HCT116 (cell line): ENCODE results near the gene THSD7B. TPM values are rescaled to one million over a fixed set of nuclear protein-coding genes. Genes with fewer than 3 reads are reported as not detected.

Source experiments
- ATAC-seq: fragments of 200-7000 bp; cut with Tn5 transposase; 2 replicates; pipeline ENCODE4 v1.9.1; 2020; ENCODE audit warnings: mild to moderate bottlenecking, moderate library complexity
- BruUV-seq: library from RNA; stranded (reverse); fragments of 400-500 nt; replicated peaks from 2 replicates; lab custom pipeline; 2021; lab: Mats Ljungman, UMichigan
- CTCF ChIA-PET: fragments of 300-600 bp; sonication (Branson Sonifier 250); formaldehyde crosslinking; loops from one replicate; lab custom pipeline; 2021; ENCODE audit warnings: antibody characterized with exemption; lab: Charles Lee
- POLR2A ChIA-PET: fragments of 300-600, 350-600 bp; sonication (Branson Sonifier 250); formaldehyde crosslinking; loops from one replicate; lab custom pipeline; 2021; ENCODE audit warnings: antibody characterized with exemption; lab: Charles Lee
- RAD21 ChIA-PET, 2 experiments: fragments of 300-600 bp; sonication (Branson Sonifier 250); formaldehyde crosslinking; loops; one replicate each; lab custom pipeline; 2023; ENCODE audit warnings: low total read pairs in 2 of 2; ENCODE audit not compliant: uncharacterized antibody in 2 of 2, unreplicated experiment in 2 of 2, low non-redundant PET in 1 of 2; lab: Charles Lee
- DNase-seq: peaks from one replicate; pipeline ENCODE4 v3.0.0-alpha.2; 2010; ENCODE audit warnings: low read depth, low spot score
- H2AFZ ChIP-seq: fragments of 200-600 bp; shearing (Covaris generic), sonication (generic); 2 replicates; pipeline ENCODE4 v1.6.1; 2017; ENCODE audit warnings: low read depth, mixed run types, mixed read lengths, antibody characterized with exemption, low read length; ENCODE audit not compliant: poor library complexity, severe bottlenecking
- H3K27ac ChIP-seq: 2 replicates; pipeline ENCODE4 v1.5.1; 2012; ENCODE audit warnings: low read depth, low read length
- H3K27me3 ChIP-seq: fragments of 200-600 bp; sonication (generic); 2 replicates; pipeline ENCODE4 v1.6.1; 2016; ENCODE audit warnings: mixed run types, low read length, mixed read lengths; ENCODE audit not compliant: insufficient read depth
- H3K36me3 ChIP-seq, 2 experiments: fragments of 200-500 bp in 1 of 2; fragments of 200-600 bp in 1 of 2; sonication (Bioruptor generic) in 1 of 2; sonication (generic) in 1 of 2; 2 replicates each; pipeline versions ENCODE4 v1.5.1 to v1.6.1; 2014 to 2016; ENCODE audit warnings: low read length in 2 of 2, inconsistent platforms in 1 of 2, mixed read lengths in 1 of 2, mixed run types in 1 of 2; ENCODE audit not compliant: insufficient read depth in 2 of 2, control insufficient read depth in 1 of 2
- H3K4me1 ChIP-seq, 2 experiments: fragments of 200-600 bp in 1 of 2; sonication (generic) in 1 of 2; 2 replicates each; pipeline versions ENCODE4 v1.5.1 to v1.6.1; 2012 to 2017; ENCODE audit warnings: low read length in 2 of 2, inconsistent platforms in 1 of 2, mild to moderate bottlenecking in 1 of 2, mixed read lengths in 1 of 2, mixed run types in 1 of 2, moderate library complexity in 1 of 2; ENCODE audit not compliant: insufficient read depth in 2 of 2, control insufficient read depth in 1 of 2
- H3K4me2 ChIP-seq: fragments of 200-600 bp; sonication (generic); 2 replicates; pipeline ENCODE4 v1.6.1; 2017; ENCODE audit warnings: mixed run types, low read length, mixed read lengths
- H3K4me3 ChIP-seq, 2 experiments: fragments of 200-600 bp in 1 of 2; sonication (generic) in 1 of 2; replicated peaks in 1 of 2; 2 replicates each; pipeline ENCODE4 v1.5.1; 2011 to 2016; ENCODE audit warnings: low read length in 2 of 2, control low read depth in 1 of 2, low read depth in 1 of 2, mild to moderate bottlenecking in 1 of 2, mixed read lengths in 1 of 2, mixed run types in 1 of 2
- H3K79me2 ChIP-seq: fragments of 200-600 bp; sonication (generic); 2 replicates; pipeline ENCODE4 v1.6.1; 2017; ENCODE audit warnings: mild to moderate bottlenecking, mixed run types, low read length, moderate library complexity, mixed read lengths; ENCODE audit not compliant: insufficient read depth
- H3K9ac ChIP-seq: fragments of 200-600 bp; sonication (generic); 2 replicates; pipeline ENCODE4 v1.6.1; 2016; ENCODE audit warnings: low read length, mixed read lengths
- H3K9me2 ChIP-seq: fragments of 200-600 bp; sonication (generic), shearing (Covaris generic); 2 replicates; pipeline ENCODE4 v1.6.1; 2017; ENCODE audit warnings: mixed run types, mild to moderate bottlenecking, moderate library complexity; ENCODE audit not compliant: insufficient read depth
- H3K9me3 ChIP-seq, 2 experiments: fragments of 200-500 bp in 1 of 2; fragments of 200-600 bp in 1 of 2; sonication (Bioruptor generic) in 1 of 2; sonication (generic) in 1 of 2; 2 replicates each; pipeline ENCODE4 v1.6.1; 2014 to 2017; ENCODE audit warnings: low read length in 2 of 2, mixed read lengths in 2 of 2, inconsistent platforms in 1 of 2, low read depth in 1 of 2, mild to moderate bottlenecking in 1 of 2, mixed run types in 1 of 2, moderate library complexity in 1 of 2; ENCODE audit not compliant: control insufficient read depth in 1 of 2, insufficient read depth in 1 of 2
- H4K20me1 ChIP-seq: fragments of 200-600 bp; sonication (generic), shearing (Covaris generic); 2 replicates; pipeline ENCODE4 v1.6.1; 2017; ENCODE audit warnings: mixed run types, mild to moderate bottlenecking, moderate library complexity; ENCODE audit not compliant: insufficient read depth
- CTCF ChIP-seq, 3 experiments: fragments of 200-600 bp in 1 of 3; sonication (generic) in 1 of 3; IDR thresholded peaks in 2 of 3; conservative IDR thresholded peaks in 1 of 3; 2 replicates each; pipeline ENCODE4 v1.5.1; 2012 to 2017; ENCODE audit warnings: low read depth in 2 of 3, low read length in 2 of 3, antibody characterized with exemption in 1 of 3, borderline replicate concordance in 1 of 3, control low read depth in 1 of 3, mild to moderate bottlenecking in 1 of 3, mixed read lengths in 1 of 3, mixed run types in 1 of 3, moderate library complexity in 1 of 3; ENCODE audit not compliant: insufficient read depth in 1 of 3
- ELF1 ChIP-seq: IDR thresholded peaks from 2 replicates; pipeline ENCODE4 v1.6.1; 2012; ENCODE audit warnings: low read depth, borderline replicate concordance
- EZH2 ChIP-seq: fragments of 200-600 bp; sonication (generic); IDR thresholded peaks from 2 replicates; pipeline ENCODE4 v1.6.1; 2017; ENCODE audit warnings: antibody characterized with exemption, mixed run types
- MAX ChIP-seq: IDR thresholded peaks from 2 replicates; pipeline ENCODE4 v1.6.1; 2012
- POLR2A ChIP-seq: IDR thresholded peaks from 2 replicates; pipeline ENCODE4 v1.7.0; 2011; ENCODE audit warnings: borderline replicate concordance; ENCODE audit not compliant: insufficient read depth, insufficient read length; ENCODE audit errors: extremely low read depth
- POLR2AphosphoS5 ChIP-seq: IDR thresholded peaks from 2 replicates; pipeline ENCODE4 v1.6.1; 2011; ENCODE audit warnings: mild to moderate bottlenecking, low read depth, low read length, moderate library complexity
- RAD21 ChIP-seq: IDR thresholded peaks from 2 replicates; pipeline ENCODE4 v1.6.1; 2012; ENCODE audit warnings: low read depth, mild to moderate bottlenecking
- REST ChIP-seq: IDR thresholded peaks from 2 replicates; pipeline ENCODE4 v1.6.1; 2012; ENCODE audit warnings: low read depth
- SIN3A ChIP-seq: IDR thresholded peaks from 2 replicates; pipeline ENCODE4 v1.6.1; 2012; ENCODE audit warnings: low read depth
- TCF7L2 ChIP-seq: IDR thresholded peaks from 2 replicates; pipeline ENCODE4 v1.7.0; 2011; ENCODE audit warnings: borderline replicate concordance, inconsistent platforms; ENCODE audit not compliant: insufficient read depth, insufficient read length; ENCODE audit errors: extremely low read depth
- YY1 ChIP-seq: IDR thresholded peaks from 2 replicates; pipeline ENCODE4 v1.6.1; 2011; ENCODE audit warnings: low read length, low read depth, moderate library complexity, mild to moderate bottlenecking; ENCODE audit not compliant: insufficient replicate concordance; ENCODE audit errors: extremely low read depth
- ZBTB33 ChIP-seq: IDR thresholded peaks from 2 replicates; pipeline ENCODE4 v1.6.1; 2011; ENCODE audit warnings: mild to moderate bottlenecking, low read length, moderate library complexity; ENCODE audit not compliant: insufficient replicate concordance; ENCODE audit errors: extremely low read depth
- ZFX ChIP-seq: fragments of 450-650 bp; IDR thresholded peaks from 2 replicates; pipeline ENCODE4 v1.6.1; 2017
- intact Hi-C: fragments of 100-400 bp; cut with micrococcal nuclease; formaldehyde crosslinking; loops from 2 replicates; pipeline ENCODE4 v1.10.0; 2022
- total RNA-seq: library from RNA; stranded (reverse); gene quantifications from one replicate; pipeline ENCODE4 v1.2.1, GENCODE V29; 2021; ENCODE audit not compliant: unreplicated experiment

Gene THSD7B
- total RNA-seq, 1 experiment from 2014 or later: not detected

- DNase-seq (no peak), ATAC-seq (no peak)
- no peak overlapping the region for H3K4me2 ChIP-seq
- H3K4me1 ChIP-seq: no peaks in the 10 kb centered on the region
- intact Hi-C loops: no loop called here
- ChIA-PET CTCF (no interaction called here), RAD21 (no interaction called here), POLR2A (no interaction called here)
- H3K4me3 ChIP-seq: no peak overlapping the region
- H3K9me2 ChIP-seq: no peaks in the 10 kb centered on the region
- H4K20me1 ChIP-seq: no peaks in the 10 kb centered on the region
- BruUV-seq: no TSS peak
- no peak overlapping the region for H3K9ac ChIP-seq
- H3K27ac ChIP-seq: no peak overlapping the region
- H3K9me3 ChIP-seq: no peaks in the 10 kb centered on the region
- H3K27me3 ChIP-seq: no peaks in the 10 kb centered on the region
- H3K36me3 ChIP-seq: no peaks in the 10 kb centered on the region
- no peak overlapping the region for H2AFZ ChIP-seq
- no peak for TF ChIP-seq ZFX
- TF ChIP-seq RAD21: no peak
- TF ChIP-seq POLR2A: no peak
- TF ChIP-seq POLR2AphosphoS5: no peak
- TF ChIP-seq REST: no peak
- TF ChIP-seq ELF1: no peak
- no peak for TF ChIP-seq ZBTB33
- no peak for TF ChIP-seq SIN3A
- TF ChIP-seq TCF7L2: no peak
- no peak for TF ChIP-seq MAX
- no peak for TF ChIP-seq CTCF (IDR thresholded peaks at IDR 0.05 in 2 of 3, conservative IDR thresholded peaks at IDR 0.05 in 1 of 3; ENCODE audit: borderline replicate concordance in 1 of 3, insufficient read depth in 1 of 3, low read depth in 2 of 3, low read length in 2 of 3)
- TF ChIP-seq EZH2: no peak
- TF ChIP-seq YY1: no peak
- H3K79me2 ChIP-seq: no peaks in the 10 kb centered on the region
Measured at GRCh38 chr2:136777391-136777790, 12.0 kb downstream of the THSD7B start.
